Measurements from ENCODE around the gene HLF.
A peak's percentile ranks its signal among the peaks of the same experiment; 100 is the strongest.

Gene HLF, protein sequence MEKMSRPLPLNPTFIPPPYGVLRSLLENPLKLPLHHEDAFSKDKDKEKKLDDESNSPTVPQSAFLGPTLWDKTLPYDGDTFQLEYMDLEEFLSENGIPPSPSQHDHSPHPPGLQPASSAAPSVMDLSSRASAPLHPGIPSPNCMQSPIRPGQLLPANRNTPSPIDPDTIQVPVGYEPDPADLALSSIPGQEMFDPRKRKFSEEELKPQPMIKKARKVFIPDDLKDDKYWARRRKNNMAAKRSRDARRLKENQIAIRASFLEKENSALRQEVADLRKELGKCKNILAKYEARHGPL

DNA sequence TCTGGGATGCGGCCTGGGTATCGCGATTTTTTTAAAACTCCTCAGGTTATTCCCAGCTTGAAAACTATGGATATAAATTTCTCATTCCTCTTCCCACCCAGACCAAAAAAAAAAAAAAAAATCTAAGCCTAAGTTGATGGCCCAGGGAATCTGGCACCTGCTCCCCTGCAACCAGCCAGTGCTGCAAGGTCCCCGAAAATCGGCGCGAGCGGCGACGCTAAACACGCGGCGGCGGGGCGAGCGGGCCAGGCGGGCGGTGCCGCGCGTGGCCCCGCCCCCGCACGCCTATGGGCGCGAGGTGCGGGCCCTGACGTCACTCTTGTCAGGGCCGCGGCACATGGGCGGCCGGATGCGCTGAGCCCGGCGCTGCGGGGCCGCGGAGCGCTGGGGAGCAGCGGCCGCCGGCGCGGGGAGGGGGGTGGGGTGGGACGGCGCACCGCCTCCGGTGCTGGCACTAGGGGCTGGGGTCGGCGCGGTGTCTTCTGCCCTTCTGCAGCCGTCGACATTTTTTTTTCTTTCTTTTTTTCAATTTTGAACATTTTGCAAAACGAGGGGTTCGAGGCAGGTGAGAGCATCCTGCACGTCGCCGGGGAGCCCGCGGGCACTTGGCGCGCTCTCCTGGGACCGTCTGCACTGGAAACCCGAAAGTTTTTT lies at the start of gene HLF:
TSS of gene HLF (plus strand) at position 316 of the 654 bp plus-strand sequence. CDS start 525 bp downstream, outside the sequence.
- DNase-seq: peak; percentile 87

DNA sequence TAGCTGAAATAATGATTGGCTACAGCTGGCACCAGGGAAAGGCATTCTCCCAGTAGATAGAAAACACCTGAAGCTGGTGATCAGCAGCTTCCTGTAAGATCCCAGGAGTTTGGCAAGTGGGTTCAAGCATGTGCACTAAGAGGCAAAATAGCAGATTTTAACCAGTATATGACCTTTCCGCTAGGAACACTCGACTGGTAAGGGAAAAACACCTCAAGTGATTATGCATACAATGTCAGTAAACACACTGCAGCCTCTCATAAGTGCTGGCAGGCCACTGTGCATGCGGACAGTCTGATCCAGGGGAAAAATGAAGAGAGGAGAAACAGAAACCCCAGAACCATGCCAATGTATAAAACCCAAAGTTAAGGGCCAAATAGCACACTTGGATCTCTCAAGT lies 49.0 kb upstream of the HLF start:
- DNase-seq: no peak

DNA sequence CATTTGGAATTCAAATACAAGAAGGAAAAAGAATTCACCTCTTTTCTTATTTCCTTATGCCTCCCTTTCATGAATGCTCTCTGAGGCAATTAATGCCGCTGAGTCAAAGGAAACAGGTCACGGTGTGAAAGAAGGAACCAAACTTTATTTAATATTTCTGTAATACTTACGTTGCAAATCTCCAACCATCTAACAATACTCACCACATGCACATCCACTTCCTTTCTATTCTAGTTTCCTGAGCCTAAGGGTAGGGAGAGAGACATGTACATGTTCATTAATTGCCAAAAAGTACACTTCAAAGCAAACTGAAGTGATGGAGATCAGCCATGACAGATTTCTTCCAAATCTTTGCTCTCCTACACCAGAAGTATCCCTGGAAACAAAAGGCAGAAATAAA lies 47.9 kb upstream of the HLF start:
- no peak for DNase-seq

DNA sequence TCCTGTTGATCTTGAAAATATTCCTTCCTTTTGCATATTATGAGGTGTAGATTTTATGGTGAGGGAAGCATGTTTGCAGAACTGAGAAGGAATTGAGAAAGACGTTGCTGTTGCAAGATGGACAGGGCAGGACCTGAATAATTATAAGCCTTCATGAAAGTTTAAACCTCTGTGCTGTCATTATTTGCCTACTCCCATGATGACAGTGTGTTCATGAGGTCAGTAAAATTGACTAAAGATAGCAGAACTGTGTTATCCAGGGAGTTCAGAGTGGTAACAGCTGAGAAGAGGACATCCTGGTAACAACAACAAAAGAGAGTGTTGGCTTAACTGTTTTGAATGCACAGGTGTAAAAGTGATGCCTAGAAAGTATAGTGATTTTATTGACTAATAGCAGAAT lies 45.3 kb upstream of the HLF start:
- no peak for DNase-seq

DNA sequence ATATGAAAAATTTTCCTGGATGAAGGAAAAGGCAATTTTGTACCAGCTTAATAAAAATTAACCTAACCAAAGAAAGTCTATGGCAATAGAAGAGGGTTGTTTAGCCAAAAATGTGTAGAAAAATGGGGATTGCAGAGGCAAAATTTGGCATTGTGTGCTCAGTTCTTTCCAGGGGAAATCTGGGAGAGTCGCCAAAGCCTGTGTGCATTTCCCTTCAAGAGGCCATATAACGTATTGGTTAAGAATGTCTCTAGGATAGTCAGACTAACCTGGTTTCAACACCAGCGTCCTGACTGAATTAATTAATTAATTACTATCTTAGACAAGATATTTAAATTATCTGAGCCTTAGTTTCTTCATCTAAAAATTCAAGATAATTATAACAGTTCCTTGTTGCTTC lies 44.8 kb upstream of the HLF start:
- DNase-seq: peak; percentile 64

DNA sequence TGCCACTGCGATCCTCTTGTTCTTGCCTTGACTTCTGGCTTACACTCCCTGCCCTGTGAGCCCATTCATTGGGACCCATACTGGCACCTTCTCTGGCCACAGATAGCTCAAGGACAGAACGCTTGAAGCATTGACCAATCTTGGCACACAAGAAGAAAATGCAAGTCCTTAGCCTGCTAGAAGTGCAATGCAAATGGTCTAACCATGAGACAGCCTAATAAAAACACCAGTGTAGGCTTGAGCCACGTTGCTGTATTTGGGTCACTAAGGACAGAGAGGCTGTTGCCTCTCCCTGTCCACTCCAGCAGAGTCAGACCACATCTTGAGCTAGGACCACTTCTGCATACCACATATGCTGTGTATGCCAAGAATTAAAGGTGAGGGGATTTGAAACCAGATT lies 41.2 kb upstream of the HLF start:
- DNase-seq: no peak

DNA sequence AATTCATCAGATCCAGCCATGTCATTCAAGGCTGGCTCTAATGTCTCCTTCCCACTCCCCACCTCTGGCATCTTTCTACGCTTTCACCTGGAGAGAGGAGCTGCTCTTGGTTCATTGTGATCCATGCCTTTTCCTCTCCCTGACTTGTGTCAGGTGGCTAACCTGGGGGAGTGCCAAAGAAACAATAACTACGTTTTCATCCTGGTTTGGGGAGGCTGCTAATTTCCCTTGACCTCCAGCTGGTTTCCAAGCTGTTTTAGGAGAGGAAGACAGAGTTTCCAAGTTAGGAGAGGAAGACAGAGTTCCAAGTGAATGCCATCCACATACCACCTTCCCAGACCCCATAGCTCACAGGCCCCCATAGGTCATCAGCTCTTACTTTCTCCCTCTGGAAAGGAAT lies 40.0 kb upstream of the HLF start:
- DNase-seq: no peak

DNA sequence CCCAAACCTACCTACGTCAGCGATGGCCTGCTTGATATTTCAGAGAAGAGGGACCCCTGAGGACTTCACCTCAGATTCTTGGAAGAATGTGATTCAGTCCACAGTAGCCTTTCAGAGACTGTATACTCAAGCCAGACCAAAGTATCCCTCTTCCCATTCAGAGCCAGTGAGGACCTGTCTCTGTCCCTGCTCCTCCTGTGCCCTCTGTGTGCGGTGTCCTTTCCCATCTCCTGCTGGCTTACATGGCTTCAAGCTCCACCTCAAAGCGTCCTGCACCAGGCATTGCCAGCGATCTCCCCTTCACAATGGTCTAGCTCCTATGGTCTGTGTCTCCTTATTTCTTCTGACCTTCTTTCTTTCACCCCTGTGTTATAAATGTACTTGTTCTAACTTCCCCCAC lies 39.5 kb upstream of the HLF start:
- no peak for DNase-seq

DNA sequence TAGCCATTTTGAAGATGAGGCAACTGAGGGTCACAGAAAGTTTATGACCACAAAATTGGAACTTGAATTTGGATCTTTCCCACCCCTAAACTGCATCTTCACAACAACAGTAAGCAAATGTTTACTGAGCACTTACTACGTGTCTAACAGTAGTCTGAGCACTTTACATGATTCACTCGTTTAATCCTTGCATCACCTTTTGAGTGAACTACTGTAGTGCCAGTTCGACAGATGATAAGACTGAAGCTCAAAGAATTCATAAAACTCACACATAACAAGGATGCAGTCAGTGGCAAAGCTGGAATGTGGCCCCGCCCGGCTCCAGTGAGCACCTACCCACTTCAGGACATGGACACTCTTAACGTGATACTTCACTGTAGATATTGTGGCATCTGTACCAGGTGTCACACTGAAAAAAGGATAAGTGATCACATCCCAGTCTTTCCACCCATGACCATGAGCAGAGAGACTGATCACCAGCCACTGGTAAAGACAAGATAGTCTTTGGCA lies 36.0 kb upstream of the HLF start:
- DNase-seq: no peak

DNA sequence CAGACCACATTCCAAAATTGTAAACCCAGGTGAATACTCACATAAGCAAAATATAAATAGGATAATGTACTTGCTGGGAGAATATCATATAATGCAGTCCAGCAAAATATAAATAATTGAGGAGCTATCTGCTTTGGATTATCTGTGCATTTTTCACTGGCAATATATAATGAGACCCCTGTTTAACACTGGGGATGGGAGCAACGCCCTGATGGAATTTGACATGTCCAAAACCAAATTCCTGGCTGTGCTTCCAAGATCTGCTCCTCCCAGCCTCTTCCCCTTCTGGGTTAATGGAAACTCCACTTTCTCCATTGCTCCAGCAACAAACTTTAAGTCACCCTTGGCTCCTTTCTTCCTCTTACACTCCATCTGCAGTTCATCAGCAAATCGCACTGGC lies 35.5 kb upstream of the HLF start:
- no peak for DNase-seq

DNA sequence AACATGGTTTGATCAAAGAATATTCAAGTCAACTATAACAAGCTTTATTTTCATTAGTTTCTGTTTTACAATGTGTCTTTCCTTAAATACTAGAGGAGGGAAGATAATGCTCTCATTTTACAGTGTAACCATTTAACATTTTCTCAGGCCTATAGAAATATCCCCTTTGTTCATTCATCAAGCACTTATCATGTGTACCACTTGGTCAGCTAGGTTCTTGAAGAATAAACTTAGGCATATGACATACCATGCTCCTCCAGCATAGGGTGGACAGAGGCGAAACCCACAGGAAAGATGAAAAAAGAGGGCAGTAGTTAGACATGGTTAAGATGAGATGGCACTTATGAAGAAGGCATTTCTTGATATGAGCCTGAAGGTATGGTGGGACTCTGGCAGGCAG lies 34.0 kb upstream of the HLF start:
- DNase-seq: no peak

DNA sequence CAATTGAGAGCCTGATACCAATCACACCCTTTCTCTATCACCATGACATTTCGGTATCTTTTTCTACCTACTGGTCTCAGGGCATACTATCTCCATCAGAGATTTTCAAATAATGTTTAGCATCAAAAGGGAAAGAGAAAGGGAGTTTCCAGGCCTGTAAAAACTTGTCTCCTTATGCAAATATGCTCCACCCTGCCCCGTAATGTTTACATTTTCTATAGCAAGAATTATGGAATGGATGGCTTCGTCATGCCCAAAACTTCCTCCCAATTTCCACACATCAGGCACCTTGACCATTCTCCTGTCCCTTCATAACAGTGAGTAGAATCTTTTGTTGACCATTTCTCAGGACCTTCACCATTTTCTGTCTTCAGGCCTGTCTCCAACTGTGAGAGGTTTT lies 30.9 kb upstream of the HLF start:
- DNase-seq: no peak

DNA sequence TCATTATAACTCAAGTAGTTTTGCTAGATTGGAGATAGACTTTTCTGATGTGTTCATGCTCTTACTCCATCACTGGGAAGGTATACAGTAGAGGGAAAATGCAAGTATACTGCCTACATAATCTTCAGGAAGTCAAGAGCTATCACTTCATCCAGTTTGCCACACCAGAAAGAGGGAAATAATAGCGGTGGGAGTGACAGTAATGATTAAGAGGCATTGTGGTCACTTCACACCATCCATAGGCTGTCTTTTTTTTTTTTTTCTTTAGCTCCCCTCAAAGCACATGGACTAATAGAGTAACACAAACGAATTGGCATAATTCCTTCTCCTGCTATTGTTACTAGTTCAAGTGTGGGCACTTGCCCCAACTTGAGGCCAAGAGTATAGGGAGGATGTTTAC lies 28.4 kb upstream of the HLF start:
- DNase-seq: no peak

DNA sequence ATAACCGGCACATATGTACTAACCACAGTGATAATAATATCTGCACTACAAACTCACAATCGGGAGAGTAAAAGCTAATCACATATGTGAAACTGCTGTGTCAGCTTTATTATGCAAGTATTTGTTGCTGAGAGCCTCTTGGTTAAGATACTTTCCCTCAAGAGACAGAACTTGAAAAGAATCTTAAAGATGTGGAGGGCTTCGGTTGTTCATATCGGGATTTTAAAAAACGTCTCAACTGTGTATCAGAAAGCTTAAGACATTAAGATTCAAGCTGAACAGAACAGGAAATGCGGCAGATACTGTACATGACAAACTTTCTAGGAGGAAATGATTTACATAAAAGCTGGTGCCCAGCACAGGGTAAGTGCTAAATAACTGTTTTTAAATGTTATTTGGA lies 27.5 kb upstream of the HLF start:
- no peak for DNase-seq

DNA sequence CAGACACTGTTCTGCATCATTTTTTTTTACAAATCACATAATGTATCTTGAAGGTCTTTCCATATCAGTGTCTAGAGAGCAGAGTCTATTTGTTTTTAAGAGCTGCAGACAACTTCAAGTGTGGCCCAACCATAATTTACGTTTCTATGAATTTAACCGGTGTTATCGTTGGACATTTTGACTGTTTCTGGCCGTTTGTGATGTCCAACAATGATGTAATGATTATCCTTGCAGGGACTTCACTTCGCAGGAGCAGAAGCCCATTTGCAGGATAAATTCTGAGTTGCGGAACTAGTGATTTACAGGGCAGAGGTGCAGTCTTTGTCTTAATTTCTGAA lies 26.9 kb upstream of the HLF start:
- DNase-seq: no peak

DNA sequence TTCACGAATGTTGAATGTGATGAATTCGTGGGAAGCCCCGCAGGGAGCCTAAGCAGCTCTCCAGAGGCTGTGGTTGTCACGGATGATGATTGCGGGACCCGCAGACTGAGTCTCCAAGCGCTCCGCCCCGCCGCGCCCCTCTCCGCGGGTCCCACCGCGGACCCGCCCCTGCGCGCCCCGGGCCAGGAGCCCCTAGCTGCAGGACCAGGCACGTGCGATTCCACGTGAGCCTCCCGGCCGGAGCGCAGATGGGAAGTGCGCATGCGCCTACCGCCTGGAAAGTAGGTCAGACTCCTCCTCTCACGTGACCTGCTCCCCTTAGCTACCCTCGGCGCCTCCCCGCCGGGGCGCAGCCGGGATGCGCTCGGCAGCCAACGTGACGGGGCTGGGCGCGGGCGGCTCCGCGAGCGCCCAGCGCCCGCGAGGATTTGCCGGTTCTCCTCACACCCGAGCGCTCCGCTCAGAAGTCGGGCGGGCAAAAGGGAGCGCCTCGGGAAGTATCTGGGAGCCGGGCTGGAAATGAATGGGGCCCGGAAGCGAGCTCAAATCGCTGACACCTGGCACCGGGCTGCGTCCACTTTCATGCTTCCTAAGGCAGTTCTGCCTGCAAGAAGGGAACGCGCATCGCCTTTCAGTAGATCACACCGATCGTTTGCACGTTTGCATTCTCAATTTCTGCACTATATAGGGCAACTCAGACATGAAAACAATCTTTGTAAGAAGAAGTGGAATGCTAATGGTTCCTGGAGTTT lies 26.4 kb upstream of the HLF start:
- DNase-seq: peak; percentile 96

DNA sequence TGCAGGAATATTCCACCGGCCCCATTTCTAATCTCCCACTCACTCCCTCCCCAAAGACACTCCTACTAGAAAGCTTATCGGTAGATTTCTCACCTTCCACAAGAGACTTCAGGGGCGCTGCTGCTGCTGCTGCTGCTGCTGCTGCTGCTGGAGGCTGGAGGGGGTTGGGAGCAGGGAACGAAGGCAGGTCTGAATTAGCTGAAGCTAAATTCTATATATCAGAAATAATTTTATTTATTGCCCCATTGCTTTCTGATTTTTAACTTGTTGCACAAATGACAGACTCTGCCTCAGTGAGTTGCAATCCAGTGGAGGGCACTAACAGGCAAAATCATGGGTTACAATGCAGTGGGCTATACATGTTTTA lies 25.8 kb upstream of the HLF start:
- DNase-seq: no peak

DNA sequence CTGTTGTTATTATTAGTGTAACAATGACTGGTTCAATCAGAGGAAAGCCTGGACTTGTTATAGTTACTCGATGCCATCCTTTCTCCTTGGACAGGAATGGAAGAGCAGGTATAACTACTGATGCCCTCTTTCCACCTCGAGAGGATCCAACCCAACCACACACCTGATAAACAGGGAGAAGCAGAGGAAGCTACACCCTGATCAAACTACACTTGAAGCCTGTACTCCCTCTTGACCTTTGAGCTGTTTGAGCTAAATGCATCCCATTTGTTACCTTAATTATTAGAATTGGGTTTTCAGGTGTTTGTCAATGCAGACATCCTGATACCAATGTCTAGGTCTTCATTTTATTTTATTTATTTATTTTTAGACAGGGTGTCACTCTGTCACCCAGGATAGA lies 23.7 kb upstream of the HLF start:
- DNase-seq: no peak

DNA sequence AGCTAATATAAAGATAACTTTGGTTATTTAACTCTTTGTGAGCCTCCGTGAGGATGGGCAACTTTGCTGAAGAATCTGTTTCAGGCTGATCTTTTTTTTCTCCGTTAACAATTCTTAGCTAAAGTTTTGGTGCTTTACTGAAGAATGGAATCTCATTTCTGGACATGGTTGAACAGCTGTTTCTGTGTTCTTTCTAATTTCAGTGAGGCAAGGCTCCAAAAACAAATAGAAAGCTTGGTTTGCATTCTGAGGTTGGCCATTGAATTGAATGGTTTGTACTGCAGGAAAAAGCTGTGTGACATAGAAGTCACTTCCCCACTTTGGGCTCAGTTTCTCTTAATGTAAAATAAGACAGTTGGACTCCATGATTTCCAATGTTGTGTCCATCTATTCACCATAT lies 22.3 kb upstream of the HLF start:
- no peak for DNase-seq

DNA sequence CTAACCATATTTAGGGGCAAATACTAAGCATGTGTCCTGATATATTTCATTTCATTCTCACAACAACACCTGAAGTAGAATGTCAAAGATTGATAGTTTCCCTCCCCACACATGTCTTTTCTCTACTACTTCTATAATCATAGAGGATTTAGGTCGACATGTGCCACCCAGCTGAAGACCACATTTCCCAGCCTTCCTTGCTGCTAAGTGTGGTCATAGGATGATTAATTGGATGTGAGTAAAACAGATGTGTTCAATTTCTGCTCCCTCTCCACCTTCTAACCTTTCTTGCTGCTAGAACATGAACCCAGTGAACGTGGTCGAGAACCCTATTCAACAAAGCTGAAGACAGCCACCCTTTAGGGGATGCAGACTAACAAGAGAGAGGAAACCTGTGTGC lies 18.8 kb upstream of the HLF start:
- no peak for DNase-seq

DNA sequence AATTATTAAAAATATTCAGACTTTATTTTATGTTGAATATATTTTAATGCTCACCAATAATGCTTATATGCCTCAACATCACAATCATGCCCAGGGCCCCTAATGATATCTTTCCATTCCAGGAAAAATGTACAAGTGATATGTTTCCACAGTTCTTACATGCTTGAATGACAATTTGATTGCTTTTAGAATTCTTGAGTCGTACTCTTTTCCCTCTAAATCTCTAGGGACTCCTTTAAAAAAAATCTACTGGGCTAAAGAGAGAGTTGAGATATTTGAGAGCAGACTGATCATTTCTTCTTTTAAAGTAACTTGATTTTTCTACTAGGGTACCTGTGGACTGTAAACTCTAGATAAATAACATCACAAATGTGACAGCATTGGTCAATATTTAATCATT lies 18.2 kb upstream of the HLF start:
- DNase-seq: no peak

DNA sequence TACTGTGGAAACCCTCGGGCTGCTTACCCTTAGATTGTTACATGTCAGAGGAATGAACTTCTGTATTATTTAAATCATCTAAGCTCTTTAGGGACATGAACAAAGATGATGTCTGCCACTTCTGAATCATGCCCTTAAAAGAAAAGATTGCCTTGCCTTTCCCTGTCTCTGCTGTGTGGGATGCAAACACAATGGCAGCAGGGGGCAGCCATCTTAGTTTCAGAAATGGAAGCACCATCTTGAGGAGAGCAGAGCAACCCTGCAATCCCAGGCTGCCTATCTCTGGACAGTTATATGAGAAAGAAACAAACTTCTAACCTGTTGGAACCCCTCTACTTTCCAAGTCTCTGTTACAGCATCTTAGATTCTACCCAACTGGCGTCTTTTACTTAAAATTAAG lies 16.7 kb upstream of the HLF start:
- no peak for DNase-seq

DNA sequence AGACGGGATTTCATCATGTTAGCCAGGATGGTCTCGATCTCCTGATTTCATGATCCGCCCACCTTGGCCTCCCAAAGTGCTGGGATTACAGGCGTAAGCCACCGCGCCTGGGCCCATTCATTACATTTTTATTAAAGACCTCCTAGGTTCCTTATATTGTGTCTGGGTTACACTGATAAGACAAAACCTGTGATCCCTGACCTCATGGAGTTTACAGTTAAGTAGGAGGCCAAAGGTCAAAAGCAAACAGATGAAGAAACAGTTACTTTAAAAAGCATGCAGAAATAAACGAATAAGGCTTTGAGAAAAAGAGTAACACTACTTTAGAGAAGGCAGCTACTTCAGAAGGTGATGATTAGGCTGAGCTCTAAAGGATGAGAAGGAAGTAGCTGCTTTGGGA lies 14.9 kb upstream of the HLF start:
- DNase-seq: no peak

DNA sequence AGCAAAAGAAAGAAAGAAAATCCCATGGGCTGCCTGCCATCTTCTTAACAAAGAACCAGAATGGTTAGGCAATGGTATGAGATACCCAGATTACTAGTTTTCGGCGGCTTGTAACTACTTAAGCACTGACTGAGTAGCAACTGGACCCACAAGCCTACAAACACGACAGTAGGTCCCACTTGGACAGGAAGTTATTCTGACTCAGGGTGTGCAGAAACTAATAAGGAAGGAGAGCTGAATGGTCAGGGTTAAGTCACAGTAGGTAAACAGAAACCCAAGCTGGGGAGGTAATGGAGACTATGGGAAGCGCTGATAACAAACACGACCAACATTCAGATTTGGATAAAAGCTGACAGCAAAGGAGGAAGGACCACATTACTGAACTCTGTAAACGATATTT lies 10.4 kb upstream of the HLF start:
- DNase-seq: no peak
